Small intestine (tissue), 7 donors: ENCODE measurements around the gene SPRY4. TPM values are rescaled to one million over a fixed set of nuclear protein-coding genes. Genes with fewer than 3 reads are reported as not detected.
"Not testable (repeated sequence)": the region's sequence is repeated elsewhere in the genome, so short reads cannot be mapped to it uniquely, and the experiment has no call there.

Source experiments
- DNase-seq, 2 donors: peaks; one replicate each; pipeline versions ENCODE4 v3.0.0 to v3.0.0-alpha.2; 2013
- FAIRE-seq: peaks from 2 replicates; lab custom pipeline; 2012; peaks lifted over from hg19 to GRCh38; lab: Jason Lieb, UNC
- H3K27ac ChIP-seq, 3 donors: one replicate each; pipeline ENCODE4 v1.5.1; 2013; ENCODE audit warnings: low read length in 2 of 3, mild to moderate bottlenecking in 2 of 3, control low read depth in 1 of 3, inconsistent platforms in 1 of 3, low read depth in 1 of 3, moderate library complexity in 1 of 3
- H3K27me3 ChIP-seq, 3 donors: one replicate each; pipeline ENCODE4 v1.6.1; 2013; ENCODE audit warnings: low read length in 3 of 3, inconsistent platforms in 1 of 3; ENCODE audit not compliant: control insufficient read depth in 3 of 3, insufficient read depth in 3 of 3
- H3K36me3 ChIP-seq, 3 donors: one replicate each; pipeline ENCODE4 v1.6.1; 2013; ENCODE audit warnings: low read length in 3 of 3, inconsistent platforms in 1 of 3, low read depth in 1 of 3, mild to moderate bottlenecking in 1 of 3, moderate library complexity in 1 of 3; ENCODE audit not compliant: control insufficient read depth in 3 of 3, insufficient read depth in 2 of 3
- H3K4me1 ChIP-seq, 3 donors: one replicate each; pipeline ENCODE4 v1.6.1; 2013; ENCODE audit warnings: low read length in 2 of 3, inconsistent platforms in 1 of 3, low read depth in 1 of 3, mild to moderate bottlenecking in 1 of 3, moderate library complexity in 1 of 3; ENCODE audit not compliant: control insufficient read depth in 3 of 3, insufficient read depth in 2 of 3
- H3K4me3 ChIP-seq, 3 donors: one replicate each; pipeline ENCODE4 v1.5.1; 2013; ENCODE audit warnings: low read length in 3 of 3, control low read depth in 1 of 3, inconsistent platforms in 1 of 3, low read depth in 1 of 3, mild to moderate bottlenecking in 1 of 3, moderate library complexity in 1 of 3
- H3K9me3 ChIP-seq, 2 donors: one replicate each; pipeline ENCODE4 v1.6.1; 2013; ENCODE audit warnings: low read depth in 1 of 2, low read length in 1 of 2; ENCODE audit not compliant: control insufficient read depth in 2 of 2, insufficient read depth in 1 of 2
- WGBS, 3 donors: extraction: QIAGEN DNeasy Blood & Tissue Kit; methylation state at CpG; one replicate each; pipeline ENCODE4 v1.1.7; 2013; 5-methylcytosine and 5-hydroxymethylcytosine counted together
- polyA plus RNA-seq, 4 donors: library from polyadenylated mRNA; stranded (reverse) in 3 of 4; unstranded in 1 of 4; fragments of 200-250 nt in 3 of 4; fragments of 120-200 nt in 1 of 4; gene quantifications; one replicate each; pipeline versions ENCODE4 v1.2.1 to v1.2.3, GENCODE V29; 2013
- donor health status: healthy with polysubstance abuse.
- donor health status: control.
- donor health status: control.
- donor health status: Bipolar disorder and iron deficiency.
- donor health status: healthy.

Gene SPRY4
- polyA plus RNA-seq, 4 donors, result 1.4 to 37.0 (median 6.9) TPM

GRCh38 chr5:142350021-142350420, 25.2 kb upstream of the SPRY4 start:
- no peaks in the 10 kb centered on the region for H3K27me3 ChIP-seq
- no peak for FAIRE-seq
- peaks cover 0 to 8% of the 10 kb centered on the region in 2 donors for H3K9me3 ChIP-seq
- no peaks in the 10 kb centered on the region for H3K4me1 ChIP-seq
- no peak for DNase-seq
- no peak overlapping the region for H3K4me3 ChIP-seq
- no peaks in the 10 kb centered on the region for H3K36me3 ChIP-seq
- H3K27ac ChIP-seq, result no peak overlapping the region

- no peaks in the 10 kb centered on the region for H3K27me3 ChIP-seq
- WGBS, 3 donors, result 62 to 67% (median 65%) methylated on average over 2 of the region's 2 CpGs
- no peaks in the 10 kb centered on the region for H3K4me1 ChIP-seq
- H3K9me3 ChIP-seq, result peaks cover 0 to 17% of the 10 kb centered on the region in 2 donors
- no peak overlapping the region for H3K4me3 ChIP-seq
- no peak overlapping the region for H3K27ac ChIP-seq
- FAIRE-seq (no peak), DNase-seq (no peak)
- no peaks in the 10 kb centered on the region for H3K36me3 ChIP-seq
Observed at GRCh38 chr5:142346706-142347105, 21.9 kb upstream of the SPRY4 start.

DNA sequence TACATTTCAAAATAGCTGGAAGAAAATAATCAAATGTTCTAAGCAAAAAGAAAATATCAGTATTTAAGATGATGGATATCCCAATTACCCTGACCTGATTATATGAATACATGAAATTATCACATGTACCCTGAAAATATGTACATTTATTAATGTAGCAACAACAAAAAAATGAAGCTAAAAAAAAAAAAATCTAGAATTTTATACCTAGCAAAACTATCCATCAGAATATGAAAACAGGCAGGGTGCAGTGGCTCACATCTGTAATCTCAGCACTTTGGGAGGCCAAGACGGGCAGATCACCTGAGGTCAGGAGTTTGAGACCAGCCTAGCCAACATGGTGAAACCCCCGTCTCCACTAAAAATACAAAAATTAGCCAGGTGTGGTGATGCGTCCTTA, 20.1 kb upstream of the SPRY4 start:
- not testable (repeated sequence) for H3K36me3 ChIP-seq, FAIRE-seq, H3K4me1 ChIP-seq, H3K27ac ChIP-seq, H3K4me3 ChIP-seq, H3K27me3 ChIP-seq, DNase-seq
- 93 to 98% (median 98%) methylated on average over 3 of the region's 3 CpGs for WGBS, 3 donors
- H3K9me3 ChIP-seq, result peaks cover 0 to 17% of the 10 kb centered on the region in 2 donors

DNA sequence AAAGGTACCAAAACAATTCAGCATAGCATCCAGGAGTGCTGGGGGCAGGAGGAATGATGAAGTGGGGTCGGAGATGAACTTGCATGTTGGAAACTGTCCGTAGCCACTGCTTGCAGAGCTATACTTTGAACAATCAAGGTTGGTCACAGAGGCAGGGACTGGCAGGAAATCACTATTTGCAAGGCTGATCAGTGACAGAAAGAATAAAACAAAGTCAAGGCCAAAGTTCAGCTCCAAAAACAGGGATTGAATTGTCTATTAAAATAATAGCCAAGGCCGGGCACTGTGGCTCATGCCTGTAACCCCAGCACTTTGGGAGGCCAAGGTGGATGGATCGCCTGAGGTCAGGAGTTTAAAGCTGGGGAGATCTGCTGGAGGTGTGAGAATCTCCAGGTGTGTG, 18.7 kb upstream of the SPRY4 start:
- H3K9me3 ChIP-seq, result peaks cover 0 to 17% of the 10 kb centered on the region in 2 donors
- WGBS, 3 donors, result 91 to 94% (median 92%) methylated on average over 4 of the region's 4 CpGs
- no peaks in the 10 kb centered on the region for H3K4me1 ChIP-seq
- H3K4me3 ChIP-seq, result no peak overlapping the region
- H3K27me3 ChIP-seq, result no peaks in the 10 kb centered on the region
- FAIRE-seq (no peak), DNase-seq (no peak)
- H3K36me3 ChIP-seq, result no peaks in the 10 kb centered on the region
- no peak overlapping the region for H3K27ac ChIP-seq

DNA sequence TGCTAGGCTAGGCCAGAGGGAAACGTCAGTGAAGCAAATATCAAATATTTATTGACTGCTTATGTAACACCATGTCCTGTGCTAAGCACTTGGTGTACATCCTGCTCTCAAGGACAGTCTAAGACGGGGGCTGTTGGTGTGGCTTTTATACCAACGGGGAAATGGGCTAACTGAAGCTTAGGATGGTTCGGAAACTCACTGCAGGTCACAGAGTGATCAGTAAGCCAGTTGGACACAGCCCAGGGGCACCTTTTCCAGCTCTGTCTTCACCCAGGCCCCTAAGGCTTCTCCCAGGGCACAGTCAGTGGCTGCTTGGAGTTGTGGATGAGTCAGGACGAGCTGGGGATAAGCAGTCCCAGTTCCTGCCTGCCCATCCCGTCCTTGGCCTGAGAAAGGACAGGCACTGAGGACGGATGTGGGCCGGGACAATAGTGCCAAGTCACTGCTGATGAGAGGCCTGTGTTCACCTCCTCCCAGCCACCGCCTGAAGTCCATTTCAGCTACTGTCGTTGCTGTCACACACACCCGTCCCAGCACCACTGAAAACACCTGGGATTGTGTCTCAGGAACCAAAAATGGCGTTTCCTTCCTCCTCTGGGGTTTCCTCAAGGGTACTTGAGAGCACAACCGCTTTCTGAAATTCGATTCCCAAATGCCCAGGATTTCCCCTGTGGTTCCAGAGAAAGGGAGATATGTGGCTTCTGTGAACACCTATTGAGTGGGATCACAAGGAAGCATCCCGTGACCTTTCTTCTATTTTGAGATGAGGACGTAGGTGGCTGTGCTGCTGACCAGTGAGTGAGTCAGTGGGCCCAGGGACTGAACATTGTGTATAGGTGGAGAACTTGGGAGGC, 17.5 kb upstream of the SPRY4 start:
- no peak for FAIRE-seq
- DNase-seq, result no peak
- Histone ChIP-seq H3K36me3 (no peaks in the 10 kb centered on the region), H3K27me3 (no peaks in the 10 kb centered on the region), H3K27ac (peak overlapping the region in 1 of 3 donors; percentile 63), H3K4me3 (no peak overlapping the region), H3K9me3 (peaks cover 0 to 17% of the 10 kb centered on the region in 2 donors), H3K4me1 (no peaks in the 10 kb centered on the region)
- 75 to 83% (median 77%) methylated on average over 16 of the region's 16 CpGs for WGBS, 3 donors

DNA sequence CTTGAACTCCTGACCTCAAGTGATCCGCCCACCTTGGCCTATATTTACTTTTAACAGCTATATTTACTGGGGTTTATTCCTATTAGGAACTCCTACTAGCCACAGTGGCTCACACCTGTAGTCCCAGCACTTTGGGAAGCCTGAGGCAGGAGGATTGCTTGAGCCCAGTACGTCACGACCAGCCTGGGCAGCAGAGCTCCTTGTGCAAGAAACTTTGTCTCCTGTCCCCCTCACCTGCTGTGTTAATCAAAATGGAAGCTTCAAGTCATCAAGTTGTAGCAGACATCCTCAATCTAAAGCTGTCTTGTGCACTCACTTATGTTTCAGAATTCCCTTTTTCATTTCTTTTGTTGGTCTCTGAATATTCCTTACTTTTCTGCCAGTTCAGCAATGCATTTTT, 15.0 kb upstream of the SPRY4 start:
- FAIRE-seq, result no peak
- 89 to 96% (median 91%) methylated on average over 3 of the region's 3 CpGs for WGBS, 3 donors

GRCh38 chr5:142334538-142334937, 9.7 kb upstream of the SPRY4 start:
- H3K4me3 ChIP-seq, result no peak overlapping the region
- FAIRE-seq (no peak), DNase-seq (no peak)
- H3K4me1 ChIP-seq, result no peaks in the 10 kb centered on the region
- no peaks in the 10 kb centered on the region for H3K9me3 ChIP-seq
- no peaks in the 10 kb centered on the region for H3K36me3 ChIP-seq
- no peak overlapping the region for H3K27ac ChIP-seq
- no peaks in the 10 kb centered on the region for H3K27me3 ChIP-seq

More for the DNA sequence above, 15.0 kb upstream of the SPRY4 start:
- Histone ChIP-seq H3K9me3 (peaks cover 0 to 8% of the 10 kb centered on the region in 2 donors), H3K27me3 (no peaks in the 10 kb centered on the region), H3K4me3 (no peak overlapping the region), H3K36me3 (no peaks in the 10 kb centered on the region), H3K27ac (no peak overlapping the region), H3K4me1 (no peaks in the 10 kb centered on the region)
- no peak for DNase-seq

DNA sequence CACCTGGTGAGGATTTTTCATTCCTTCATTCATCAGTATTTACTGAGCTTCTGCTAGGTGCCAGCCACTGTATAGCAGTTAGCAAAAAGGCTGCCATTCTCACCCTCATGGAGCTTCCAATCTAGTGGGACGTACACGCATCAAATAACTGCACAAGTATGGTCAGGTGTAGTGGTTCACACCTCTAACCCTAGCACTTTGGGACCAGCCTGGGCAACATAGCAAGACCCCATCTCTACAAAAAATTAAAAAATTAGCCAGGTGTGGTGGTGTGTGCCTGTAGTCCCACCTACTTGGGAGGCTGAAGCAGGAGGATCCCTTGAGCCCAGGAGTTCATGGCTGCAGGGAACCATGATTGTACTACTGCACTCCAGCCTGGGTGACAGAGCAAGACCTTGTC, 8.9 kb upstream of the SPRY4 start:
- H3K27me3 ChIP-seq, H3K9me3 ChIP-seq, H3K36me3 ChIP-seq, FAIRE-seq, H3K4me1 ChIP-seq, H3K4me3 ChIP-seq, H3K27ac ChIP-seq, DNase-seq: not testable (repeated sequence)
- WGBS, 3 donors, result 98% methylated on average over 2 of the region's 2 CpGs

GRCh38 chr5:142330444-142330843, 5.6 kb upstream of the SPRY4 start:
- peaks cover 0 to 15% (median 0%) of the 10 kb centered on the region in 3 donors for H3K4me1 ChIP-seq
- H3K9me3 ChIP-seq, result no peaks in the 10 kb centered on the region
- WGBS, 3 donors, result 59 to 86% (median 82%) methylated on average over 2 of the region's 2 CpGs
- H3K4me3 ChIP-seq, result no peak overlapping the region
- no peak overlapping the region for H3K27ac ChIP-seq
- FAIRE-seq (no peak), DNase-seq (no peak)
- no peaks in the 10 kb centered on the region for H3K36me3 ChIP-seq
- no peaks in the 10 kb centered on the region for H3K27me3 ChIP-seq
